DMS 273 treated with DMSO at 0.1 percent for 48 hours (cell line): ENCODE measurements around the gene GALNS.

Experiments
- DNase-seq: peaks from one replicate; lab custom pipeline; 2025; lab: John Stamatoyannopoulos, UW

GALNS gene

GRCh38 chr16:88857728-88858339 is 1.1 kb upstream of the GALNS start:
- DNase-seq = peak; percentile 24

GRCh38 chr16:88856122-88856827 is 472 bp downstream of the GALNS start:
- no peak for DNase-seq

- DNase-seq = no peak
Measured at GRCh38 chr16:88855736-88856121, 1.0 kb downstream of the GALNS start.

GRCh38 chr16:88855176-88855575 is 1.6 kb downstream of the GALNS start:
- no peak for DNase-seq

GRCh38 chr16:88854306-88855111 is 2.2 kb downstream of the GALNS start:
- DNase-seq = no peak

GRCh38 chr16:88853325-88853941 is 3.3 kb downstream of the GALNS start:
- DNase-seq = no peak

- no peak for DNase-seq
Measured at GRCh38 chr16:88851616-88852015, 5.1 kb downstream of the GALNS start.

- DNase-seq = no peak
Measured at GRCh38 chr16:88850531-88851199, 6.1 kb downstream of the GALNS start.

- DNase-seq = no peak
Measured at GRCh38 chr16:88848557-88848956, 8.2 kb downstream of the GALNS start.

GRCh38 chr16:88847654-88848053 is 9.1 kb downstream of the GALNS start:
- no peak for DNase-seq

GRCh38 chr16:88846088-88846487 is 10.7 kb downstream of the GALNS start:
- DNase-seq = no peak

GRCh38 chr16:88844419-88845036 is 12.2 kb downstream of the GALNS start:
- no peak for DNase-seq

GRCh38 chr16:88843256-88843655 is 13.5 kb downstream of the GALNS start:
- no peak for DNase-seq

- no peak for DNase-seq
Measured at GRCh38 chr16:88842806-88843205, 13.9 kb downstream of the GALNS start.

- DNase-seq = no peak
Measured at GRCh38 chr16:88842308-88842756, 14.4 kb downstream of the GALNS start.

GRCh38 chr16:88841521-88842307 is 15.0 kb downstream of the GALNS start:
- no peak for DNase-seq

GRCh38 chr16:88840600-88841215 is 16.0 kb downstream of the GALNS start:
- no peak for DNase-seq

- no peak for DNase-seq
Measured at GRCh38 chr16:88839745-88840599, 16.8 kb downstream of the GALNS start.

GRCh38 chr16:88839026-88839529 is 17.7 kb downstream of the GALNS start:
- DNase-seq = no peak
